ENCODE measurements around the gene MTM1.

MTM1 gene

DNA sequence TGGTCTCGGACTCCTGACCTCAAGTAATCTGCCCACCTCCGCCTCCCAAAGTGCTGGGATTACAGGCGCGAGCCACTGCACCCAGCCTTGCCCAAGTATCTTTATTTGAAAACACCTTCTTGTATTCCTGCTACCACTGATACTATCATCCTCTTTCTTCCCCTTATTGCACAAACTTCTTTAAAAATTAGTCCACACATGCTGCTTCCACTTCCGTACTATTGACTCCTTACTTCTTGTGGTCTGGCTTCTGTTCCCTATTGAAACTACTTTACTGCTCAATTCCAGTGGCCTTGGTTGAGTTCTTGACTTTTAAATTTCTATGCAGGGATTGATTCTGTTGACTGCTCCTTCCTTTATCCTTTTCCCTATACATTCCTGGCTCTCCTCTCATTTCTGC is 38.8 kb downstream of the MTM1 start:
- DNase-seq = no peak

GRCh38 chrX:150610043-150610442 is 41.6 kb downstream of the MTM1 start:
- no peak for DNase-seq

GRCh38 chrX:150610446-150610845 is 42.0 kb downstream of the MTM1 start:
- DNase-seq = no peak

DNA sequence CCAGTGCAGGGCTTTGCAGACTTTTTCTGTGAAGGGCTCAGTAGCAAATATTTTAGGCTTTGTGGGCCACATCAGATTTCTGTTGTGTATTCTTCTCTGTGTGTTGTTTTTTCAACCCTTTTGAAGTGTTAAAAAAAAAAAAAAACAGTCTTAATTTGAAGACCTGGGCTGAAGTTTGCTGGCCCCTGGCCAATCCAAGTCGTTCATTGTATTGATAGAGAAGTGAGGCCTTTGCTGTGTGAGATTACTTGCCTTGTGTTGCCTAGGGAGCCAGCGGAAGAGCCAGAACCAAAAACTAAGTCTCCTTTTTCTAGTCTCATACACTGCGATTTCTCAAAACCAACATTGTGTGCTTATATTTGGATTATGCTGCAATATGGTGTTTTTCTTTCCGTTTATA is 46.9 kb downstream of the MTM1 start:
- no peak for DNase-seq

- no peak for DNase-seq
These were observed 47.9 kb downstream of the MTM1 start for GRCh38 chrX:150616179-150616862.

DNA sequence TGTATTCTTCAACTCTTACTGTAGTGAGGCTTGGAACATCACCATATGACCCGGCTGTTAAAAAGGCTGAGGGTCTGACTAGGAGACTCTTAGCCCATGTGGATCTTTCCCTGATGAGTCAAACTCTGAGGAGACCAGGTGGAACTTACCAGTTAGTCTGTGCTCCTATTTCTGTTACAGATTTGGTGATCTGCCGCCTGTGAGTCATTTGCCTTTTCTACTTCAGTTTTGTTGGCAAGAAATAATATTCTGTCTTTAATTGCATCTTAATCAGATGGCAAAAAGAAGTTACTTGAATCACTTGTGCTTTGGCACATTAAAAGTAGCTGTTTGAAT is 48.4 kb downstream of the MTM1 start:
- DNase-seq = no peak

- no peak for DNase-seq
These were observed 53.2 kb downstream of the MTM1 start for GRCh38 chrX:150621652-150622051.

DNA sequence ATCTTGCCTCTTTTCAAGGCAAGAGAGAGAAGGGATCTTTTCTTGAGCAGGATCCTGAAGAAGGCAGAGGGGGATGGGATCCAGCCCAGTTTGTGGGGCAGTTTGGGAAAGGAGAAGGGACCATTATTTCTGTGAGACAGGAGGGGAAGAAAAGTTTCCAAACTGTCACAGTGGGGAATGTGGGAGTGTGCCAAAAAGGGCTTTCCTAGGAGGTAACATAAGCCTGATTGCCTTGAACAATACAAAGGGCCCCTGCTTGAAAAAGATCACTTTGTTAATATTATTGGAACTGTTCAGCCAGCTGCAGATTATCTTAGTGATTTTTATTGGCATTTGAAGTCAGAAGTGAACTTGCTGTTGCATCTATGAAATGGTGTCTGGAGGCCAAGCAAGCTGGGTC is 55.2 kb downstream of the MTM1 start:
- DNase-seq = no peak

DNA sequence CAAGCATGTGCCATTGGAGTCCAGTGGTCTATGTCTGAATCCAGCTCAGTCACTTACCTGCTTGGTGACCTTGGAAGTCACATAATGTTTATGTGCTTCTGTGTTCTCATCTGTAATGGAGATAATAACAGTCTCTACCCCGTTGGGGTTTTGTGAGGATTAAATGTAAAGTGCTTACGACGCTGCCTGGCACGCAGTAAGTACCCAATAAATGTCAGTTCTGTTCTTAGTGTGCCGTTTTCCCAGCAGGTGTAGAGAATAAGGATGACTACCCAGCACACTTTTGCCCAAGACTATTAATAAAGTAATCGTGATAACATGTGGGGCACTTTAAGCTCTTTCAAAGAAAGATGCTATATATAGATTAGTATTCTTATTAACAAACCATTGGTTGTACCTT is 56.7 kb downstream of the MTM1 start:
- DNase-seq = no peak

GRCh38 chrX:150625875-150626274 is 57.5 kb downstream of the MTM1 start:
- DNase-seq = no peak

DNA sequence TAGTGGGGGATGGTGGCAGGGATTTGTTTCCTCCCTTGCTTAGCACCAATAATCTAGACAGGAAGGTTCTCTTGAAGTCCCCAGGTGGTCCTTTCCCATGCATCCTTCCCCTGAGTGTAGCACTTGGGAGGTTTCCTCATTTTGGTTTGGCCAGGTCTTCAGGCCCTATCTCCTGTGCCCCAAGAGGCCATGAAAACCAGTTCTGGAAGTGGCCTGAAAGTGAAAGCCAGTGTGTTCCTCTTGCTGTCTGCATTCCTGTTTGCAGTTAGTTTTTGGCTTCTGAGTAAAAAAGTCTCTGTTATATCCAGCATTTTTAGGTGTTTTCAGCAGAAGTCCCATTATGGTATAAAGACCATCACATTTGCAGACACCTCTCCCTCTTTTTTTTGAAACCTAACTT is 59.5 kb downstream of the MTM1 start:
- DNase-seq = no peak

- no peak for DNase-seq
These were observed 67.5 kb downstream of the MTM1 start for GRCh38 chrX:150635952-150636351.

DNA sequence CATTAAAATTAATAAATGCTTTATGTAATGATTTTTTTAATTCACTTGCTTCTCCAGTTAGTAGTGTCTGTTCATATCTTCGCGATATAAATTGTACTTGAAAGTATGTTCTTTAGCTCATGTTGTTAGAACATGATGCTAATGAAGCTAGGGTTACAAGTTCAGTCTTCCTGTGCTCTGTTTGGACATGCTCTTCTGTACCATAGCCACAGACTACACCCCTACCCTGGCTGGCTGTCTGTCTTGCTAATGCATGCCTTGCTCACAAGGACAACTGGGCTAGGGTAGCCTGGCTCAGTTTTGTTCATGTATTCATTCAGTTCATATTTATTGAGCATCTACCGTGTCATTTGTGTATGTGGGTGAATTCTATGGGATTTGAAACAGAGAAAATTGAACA is 74.0 kb downstream of the MTM1 start:
- no peak for DNase-seq

GRCh38 chrX:150643271-150643670 is 74.8 kb downstream of the MTM1 start:
- no peak for DNase-seq

DNA sequence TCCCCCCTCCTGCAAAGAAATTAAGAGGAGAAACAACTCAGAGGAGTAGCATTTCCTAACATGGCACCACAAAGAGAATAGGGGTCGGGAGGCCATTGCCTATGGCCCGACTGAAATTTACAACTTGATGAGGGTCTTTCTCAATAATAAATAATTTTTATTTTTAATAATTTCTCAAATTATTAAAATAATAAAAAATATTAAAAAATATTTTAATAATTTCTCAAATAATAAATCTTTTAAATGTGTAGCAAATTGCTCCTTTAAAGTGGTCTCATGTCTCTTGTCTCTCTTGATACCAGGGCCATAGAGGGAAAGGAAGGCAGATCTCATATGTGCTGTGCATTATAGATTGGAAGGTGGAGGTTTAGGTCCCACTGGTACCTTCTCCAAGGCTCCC is 75.5 kb downstream of the MTM1 start:
- DNase-seq = no peak

DNA sequence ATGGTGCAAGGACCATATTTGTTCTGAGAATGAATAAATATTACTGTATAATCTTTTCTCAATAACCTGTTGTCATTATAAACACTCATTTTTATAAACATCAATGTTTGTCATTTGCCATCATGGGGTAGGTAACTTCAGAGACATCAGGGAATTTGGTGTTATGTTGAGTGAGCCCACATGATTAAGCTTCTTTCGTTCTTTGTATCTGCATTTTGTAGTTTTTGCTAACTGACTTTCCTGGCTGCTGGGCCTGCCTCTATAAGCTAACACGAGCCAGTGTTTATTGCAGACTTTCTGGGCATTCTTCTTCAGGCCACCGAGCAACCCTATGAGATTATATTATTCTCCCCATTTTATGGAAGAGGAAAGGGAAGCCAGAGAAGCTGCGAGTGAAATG is 76.0 kb downstream of the MTM1 start:
- no peak for DNase-seq

GRCh38 chrX:150647331-150647730 is 78.9 kb downstream of the MTM1 start:
- no peak for DNase-seq

DNA sequence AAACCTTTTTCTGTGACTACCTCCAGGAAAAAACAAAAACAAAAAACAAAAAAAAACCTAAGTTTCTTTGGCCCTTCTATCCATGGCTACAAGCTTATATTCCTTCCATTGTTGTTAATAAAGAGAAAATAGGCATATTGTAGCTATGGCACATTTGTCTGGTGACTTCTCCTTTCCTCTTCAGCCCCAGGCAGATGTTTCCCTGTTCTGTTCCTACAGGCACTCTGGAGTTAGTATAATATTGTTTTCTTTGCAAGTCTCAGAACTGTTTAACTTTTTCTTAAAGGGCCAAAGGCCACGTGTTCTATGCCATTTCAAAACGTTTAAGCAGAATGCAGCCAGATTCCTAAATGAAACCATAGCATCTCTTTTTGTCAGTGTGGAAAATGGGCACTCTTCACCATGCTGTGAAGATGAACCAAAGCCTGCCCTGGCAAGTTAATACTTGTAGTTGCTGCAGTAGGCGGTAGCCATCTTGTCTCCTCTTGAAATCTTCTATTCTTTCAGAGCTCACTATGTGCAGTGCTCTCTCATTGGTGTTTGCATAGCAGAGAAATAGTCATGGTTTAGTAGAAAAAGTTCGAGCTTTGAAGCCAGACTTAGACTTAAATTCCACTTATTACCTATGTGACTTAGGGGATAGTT is 80.0 kb downstream of the MTM1 start:
- no peak for DNase-seq

DNA sequence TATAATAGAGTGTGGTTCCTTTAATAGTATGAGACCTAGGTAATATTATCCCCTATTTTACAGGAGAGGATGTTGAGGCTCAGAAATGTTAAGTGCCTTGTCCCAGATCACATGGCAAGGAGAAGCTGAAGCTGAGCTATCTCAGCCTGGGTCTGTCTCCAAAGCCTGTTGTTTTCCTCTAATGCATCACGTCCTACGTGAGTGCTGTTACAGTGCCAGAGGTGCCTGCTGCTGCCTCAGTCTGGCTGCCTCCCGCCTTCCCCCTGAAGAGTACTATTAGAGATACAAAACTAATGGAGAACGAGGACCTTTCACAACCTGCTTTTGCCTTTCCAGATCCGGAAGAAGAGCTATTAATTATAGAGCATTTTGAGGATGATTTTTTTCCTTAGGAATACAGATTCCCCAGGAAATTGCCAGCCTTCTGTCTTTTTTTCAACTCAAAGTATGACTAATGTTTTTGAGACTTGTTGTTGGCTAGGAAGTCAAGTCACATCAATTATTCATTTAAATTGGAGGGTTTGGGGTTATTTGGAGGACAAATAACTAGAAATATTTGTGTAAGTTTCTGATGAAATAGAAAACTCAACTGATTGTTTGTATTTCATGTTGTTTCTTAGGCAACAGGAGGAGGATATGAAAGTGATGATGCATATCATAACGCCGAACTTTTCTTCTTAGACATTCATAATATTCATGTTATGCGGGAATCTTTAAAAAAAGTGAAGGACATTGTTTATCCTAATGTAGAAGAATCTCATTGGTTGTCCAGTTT is 80.9 kb downstream of the MTM1 start:
- no peak for DNase-seq

DNA sequence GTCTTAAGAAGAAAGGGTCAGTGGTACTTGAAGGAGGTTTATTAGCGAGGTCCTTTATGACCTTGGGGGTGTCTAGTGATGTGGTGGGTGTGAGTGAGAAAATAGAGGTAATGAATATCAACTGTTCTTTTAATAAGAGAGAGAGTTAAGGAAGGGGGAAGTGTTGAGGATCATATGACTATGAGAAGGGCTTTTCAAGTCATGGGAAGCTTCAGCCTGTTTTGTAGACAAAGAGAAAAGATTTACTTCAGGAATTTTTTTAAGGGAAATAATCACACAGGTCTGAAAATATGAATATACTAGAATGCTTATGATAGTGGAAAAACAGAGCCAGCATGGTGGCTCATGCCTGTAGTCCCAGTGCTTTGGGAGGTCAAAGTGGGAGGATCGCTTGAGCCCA is 83.5 kb downstream of the MTM1 start:
- DNase-seq = no peak

- no peak for DNase-seq
These were observed 87.4 kb downstream of the MTM1 start for GRCh38 chrX:150655788-150656187.

GRCh38 chrX:150663073-150663472 is 94.7 kb downstream of the MTM1 start:
- DNase-seq = no peak

DNA sequence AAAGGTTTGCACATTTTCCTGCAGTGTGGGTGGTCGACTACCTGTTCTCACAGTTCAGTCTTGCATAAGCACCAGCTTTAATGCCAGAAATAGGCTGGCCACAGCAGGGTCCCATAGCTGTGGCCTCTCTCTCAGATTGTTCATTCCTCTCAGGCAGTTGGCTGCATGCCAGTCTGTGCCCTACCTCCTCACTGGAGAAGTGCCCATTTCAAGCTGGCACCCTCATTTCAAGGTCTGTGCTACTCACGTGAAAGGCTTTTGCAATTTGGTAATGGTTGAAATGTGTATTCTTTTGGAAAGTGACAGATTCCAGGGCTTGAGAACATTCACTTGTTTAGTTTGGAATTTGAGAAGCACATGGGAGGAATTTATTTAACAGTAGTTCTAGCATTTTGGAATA is 95.9 kb downstream of the MTM1 start:
- DNase-seq = no peak

GRCh38 chrX:150676221-150676620 is 107.8 kb downstream of the MTM1 start:
- no peak for DNase-seq
